GM23248 (cell line): ENCODE results near the gene HEATR1. TPM values are rescaled to one million over a fixed set of nuclear protein-coding genes. Genes with fewer than 3 reads are reported as not detected.

Experiments used
- DNase-seq: peaks from one replicate; pipeline ENCODE4 v3.0.0-alpha.2; 2015
- H2AFZ ChIP-seq: fragments of 200-600 bp; sonication (generic); 2 replicates; pipeline ENCODE4 v1.6.1; 2016; ENCODE audit warnings: antibody characterized with exemption
- H3F3A ChIP-seq: fragments of 200-600 bp; sonication (generic); 2 replicates; pipeline ENCODE4 v1.6.1; 2016; ENCODE audit warnings: mild to moderate bottlenecking, antibody characterized with exemption, mixed run types; ENCODE audit not compliant: insufficient read depth
- H3K27ac ChIP-seq: fragments of 200-600 bp; sonication (generic); 2 replicates; pipeline ENCODE4 v1.5.1; 2016; ENCODE audit warnings: mild to moderate bottlenecking
- H3K27me3 ChIP-seq: fragments of 200-600 bp; sonication (generic); replicated peaks from 2 replicates; pipeline ENCODE4 v1.6.1; 2016; ENCODE audit warnings: mild to moderate bottlenecking; ENCODE audit not compliant: insufficient read depth
- H3K36me3 ChIP-seq: fragments of 200-600 bp; sonication (generic); 2 replicates; pipeline ENCODE4 v1.6.1; 2016; ENCODE audit warnings: low read depth, mild to moderate bottlenecking
- H3K4me1 ChIP-seq: fragments of 200-600 bp; sonication (generic); 2 replicates; pipeline ENCODE4 v1.6.1; 2016; ENCODE audit warnings: mild to moderate bottlenecking; ENCODE audit not compliant: insufficient read depth
- H3K4me2 ChIP-seq: fragments of 200-600 bp; sonication (generic); one replicate; pipeline ENCODE4 v1.6.1; 2016; ENCODE audit warnings: mild to moderate bottlenecking; ENCODE audit not compliant: unreplicated experiment
- H3K4me3 ChIP-seq: fragments of 200-600 bp; sonication (generic); 2 replicates; pipeline ENCODE4 v1.5.1; 2016; ENCODE audit warnings: mild to moderate bottlenecking
- H3K79me2 ChIP-seq: fragments of 200-600 bp; sonication (generic); 2 replicates; pipeline ENCODE4 v1.6.1; 2016; ENCODE audit warnings: mild to moderate bottlenecking; ENCODE audit not compliant: insufficient read depth
- H3K9ac ChIP-seq: fragments of 200-600 bp; sonication (generic); 2 replicates; pipeline ENCODE4 v1.6.1; 2016; ENCODE audit warnings: mild to moderate bottlenecking
- H3K9me2 ChIP-seq: fragments of 200-600 bp; sonication (generic); 2 replicates; pipeline ENCODE4 v1.6.1; 2016; ENCODE audit warnings: mixed run types, mild to moderate bottlenecking, moderate library complexity; ENCODE audit not compliant: insufficient read depth
- H3K9me3 ChIP-seq: fragments of 200-600 bp; sonication (generic); one replicate; pipeline ENCODE4 v1.6.1; 2017; ENCODE audit warnings: low read depth
- H4K20me1 ChIP-seq: fragments of 200-600 bp; sonication (generic); 2 replicates; pipeline ENCODE4 v1.6.0; 2016; ENCODE audit not compliant: insufficient read depth
- EZH2 ChIP-seq: fragments of 200-600 bp; sonication (generic); IDR thresholded peaks from 2 replicates; pipeline ENCODE4 v1.6.1; 2018; ENCODE audit warnings: antibody characterized with exemption, mild to moderate bottlenecking; ENCODE audit not compliant: insufficient read depth, poor library complexity, severe bottlenecking
- EZH2phosphoT487 ChIP-seq: fragments of 200-600 bp; sonication (generic); IDR thresholded peaks from 2 replicates; pipeline ENCODE4 v1.6.1; 2018; ENCODE audit warnings: antibody characterized with exemption, moderate library complexity, mild to moderate bottlenecking, low read depth; ENCODE audit not compliant: insufficient read depth
- WGBS, 2 experiments: methylation state at CpG; one replicate each; pipeline ENCODE4 v1.1.6; 2015 to 2017; ENCODE audit warnings: low lambda C conversion rate in 2 of 2, low coverage in 1 of 2; ENCODE audit errors: missing lambda C conversion rate in 2 of 2; 5-methylcytosine and 5-hydroxymethylcytosine counted together
- in situ Hi-C: fragments of 300-500 bp; cut with MboI; formaldehyde crosslinking; loops from 2 replicates; pipeline ENCODE4 v1.15.0; 2020
- polyA plus RNA-seq: library from polyadenylated mRNA; unstranded; fragments of >200 nt; fragmentation: Nextera tagmentation; extraction: Ambion mirVana; gene quantifications from 2 replicates; pipeline ENCODE4 v1.2.1, GENCODE V29; 2016
- total RNA-seq: library from RNA; depleted of rRNA; stranded (reverse); fragments of >200 nt; shearing (Covaris generic); gene quantifications from 2 replicates; pipeline ENCODE4 v1.2.3, GENCODE V29; 2014

The HEATR1 gene
- total and polyA plus RNA-seq, 2 experiments from 2014 or later = 15.7 to 24.0 TPM

DNA sequence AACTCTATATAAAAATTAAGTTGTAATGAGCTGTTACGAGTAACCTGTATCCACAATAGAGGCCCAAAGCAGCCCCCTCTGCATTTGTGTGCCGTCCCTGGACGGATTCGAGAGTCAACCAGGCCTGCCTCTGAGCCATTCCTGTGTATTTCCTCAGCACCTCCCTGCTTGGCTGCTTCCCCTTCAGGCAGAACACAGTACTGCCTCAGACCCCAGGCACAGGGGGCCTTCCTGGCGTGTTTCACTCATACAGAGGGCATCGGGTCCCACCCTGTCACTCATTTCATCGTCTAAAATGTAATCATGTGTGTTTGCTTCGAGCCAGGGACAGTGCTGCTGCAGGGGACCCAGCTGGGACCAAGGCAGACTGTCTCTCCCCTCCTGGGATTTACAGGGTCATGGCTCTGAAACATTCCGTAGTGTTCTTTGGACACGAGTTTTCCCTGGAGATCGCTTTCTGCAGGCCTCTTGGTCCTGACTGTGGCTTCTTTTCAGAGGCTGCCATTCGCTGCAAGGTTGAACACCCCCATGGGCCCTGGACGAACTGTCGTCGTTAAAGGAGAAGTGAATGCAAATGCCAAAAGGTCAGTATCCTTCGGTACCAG, 61.1 kb downstream of the HEATR1 start:
- in situ Hi-C loops = no loop called here
- TF ChIP-seq EZH2phosphoT487 (no peak), EZH2 (no peak)
- Histone ChIP-seq H3F3A (no peaks in the 10 kb centered on the region), H3K79me2 (0 out of 2 replicates have a peak, but pooled peaks cover 6% of the 10 kb centered on the region), H2AFZ (no peak overlapping the region), H3K4me3 (no peak overlapping the region), H3K36me3 (peaks cover 83% of the 10 kb centered on the region), H3K4me2 (no peak overlapping the region), H4K20me1 (no peaks in the 10 kb centered on the region), H3K9me2 (no peaks in the 10 kb centered on the region), H3K9ac (no peak overlapping the region), H3K9me3 (no peaks in the 10 kb centered on the region), H3K4me1 (peaks cover 10% of the 10 kb centered on the region), H3K27ac (no peak overlapping the region), H3K27me3 (no peaks in the 10 kb centered on the region)
- DNase-seq = no peak
- WGBS, 2 experiments = 87 to 91% methylated on average over 16 of the region's 16 CpGs

DNA sequence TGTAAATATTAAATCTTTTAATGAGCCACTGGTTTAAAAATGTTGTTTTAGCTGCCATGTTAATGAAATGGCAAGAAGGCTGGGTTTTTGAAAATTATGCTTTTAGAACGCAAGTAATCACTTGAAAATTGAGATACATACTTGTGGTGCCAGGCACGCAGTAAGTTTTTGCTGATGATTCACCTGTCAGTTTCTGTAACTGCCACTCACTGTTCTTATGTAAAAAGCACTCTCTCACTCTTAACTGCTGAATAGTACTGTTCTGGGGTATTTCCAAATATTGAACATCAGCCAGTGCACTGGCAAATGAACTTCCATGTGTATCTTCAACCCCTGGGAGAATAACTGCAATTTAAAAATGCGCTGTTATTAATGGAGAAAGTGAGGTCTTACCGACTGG, 62.6 kb downstream of the HEATR1 start:
- TF ChIP-seq EZH2 (no peak), EZH2phosphoT487 (no peak)
- 97 to 100% methylated on average over 4 of the region's 4 CpGs for WGBS, 2 experiments
- H3K79me2 ChIP-seq = peaks cover 6% of the 10 kb centered on the region; the same call in 1 of the 2 replicates
- no peaks in the 10 kb centered on the region for H4K20me1 ChIP-seq
- no peak for DNase-seq
- no peak overlapping the region for H3K4me2 ChIP-seq
- no peak overlapping the region for H3K27ac ChIP-seq
- H3K36me3 ChIP-seq = peaks cover 81% of the 10 kb centered on the region
- in situ Hi-C loops = no loop called here
- no peaks in the 10 kb centered on the region for H3K9me3 ChIP-seq
- no peak overlapping the region for H3K4me3 ChIP-seq
- no peak overlapping the region for H2AFZ ChIP-seq
- H3K9me2 ChIP-seq = no peaks in the 10 kb centered on the region
- H3K4me1 ChIP-seq = peaks cover 10% of the 10 kb centered on the region
- no peak overlapping the region for H3K9ac ChIP-seq
- H3K27me3 ChIP-seq = no peaks in the 10 kb centered on the region
- no peaks in the 10 kb centered on the region for H3F3A ChIP-seq

DNA sequence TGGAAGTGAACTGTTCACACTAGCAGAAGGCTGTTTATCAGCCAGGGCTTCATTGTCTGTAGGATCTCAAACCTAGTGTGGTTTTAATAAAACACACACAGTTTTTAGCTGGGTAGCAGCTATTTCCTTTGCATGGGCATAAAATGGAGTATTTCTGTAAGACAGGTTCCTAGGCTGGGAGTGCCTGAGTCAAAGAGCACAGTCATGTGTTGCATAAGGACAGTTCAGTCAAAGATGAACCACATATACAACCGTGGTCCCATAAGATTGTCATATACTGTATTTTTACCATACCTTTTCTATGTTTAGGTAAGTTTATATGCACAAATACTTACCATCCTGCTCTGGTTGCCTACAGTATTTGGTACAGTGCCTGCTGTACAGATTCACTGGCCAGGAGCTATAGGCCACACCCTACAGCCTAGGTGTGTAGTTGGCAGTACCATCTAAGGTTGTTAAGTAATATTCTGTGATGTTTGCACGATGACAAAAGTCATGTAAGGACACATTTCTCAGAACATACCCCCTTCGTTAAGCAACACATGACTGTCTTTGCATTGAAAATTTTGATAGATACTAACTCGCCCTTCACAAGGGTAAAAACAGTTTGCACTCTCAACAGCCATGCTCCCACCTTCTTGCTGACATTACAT, 63.4 kb downstream of the HEATR1 start:
- H3K36me3 ChIP-seq = peaks cover 77% of the 10 kb centered on the region
- no peak overlapping the region for H3K4me3 ChIP-seq
- H3K9me2 ChIP-seq = no peaks in the 10 kb centered on the region
- no peak for DNase-seq
- no peak overlapping the region for H2AFZ ChIP-seq
- 94 to 99% methylated on average over 4 of the region's 4 CpGs for WGBS, 2 experiments
- H4K20me1 ChIP-seq = no peaks in the 10 kb centered on the region
- peaks cover 13% of the 10 kb centered on the region for H3K79me2 ChIP-seq
- H3F3A ChIP-seq = no peaks in the 10 kb centered on the region
- no peaks in the 10 kb centered on the region for H3K9me3 ChIP-seq
- in situ Hi-C loops = no loop called here
- TF ChIP-seq EZH2phosphoT487 (no peak), EZH2 (no peak)
- H3K9ac ChIP-seq = no peak overlapping the region
- no peaks in the 10 kb centered on the region for H3K27me3 ChIP-seq
- no peak overlapping the region for H3K27ac ChIP-seq
- peaks cover 5% of the 10 kb centered on the region for H3K4me1 ChIP-seq
- H3K4me2 ChIP-seq = no peak overlapping the region

DNA sequence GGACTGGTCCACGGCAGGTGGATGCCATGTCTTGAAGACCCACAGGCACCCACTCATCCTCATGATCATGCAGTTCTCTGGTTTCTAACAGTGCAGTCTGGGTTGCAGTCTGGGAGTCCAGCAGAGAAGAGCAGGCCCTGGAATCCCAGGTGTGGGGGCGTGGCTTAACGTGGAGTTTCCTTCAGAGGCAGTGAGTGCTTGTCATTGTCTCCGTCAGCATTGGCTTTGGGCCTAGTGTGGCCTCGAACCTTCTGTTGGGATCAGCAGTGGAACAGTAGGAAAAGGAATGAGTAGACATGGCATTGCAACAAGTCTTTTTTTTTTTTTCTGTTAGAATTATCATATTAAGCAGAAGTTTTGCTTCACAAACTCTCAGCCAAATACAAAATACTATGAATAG, 67.8 kb downstream of the HEATR1 start:
- Histone ChIP-seq H3K9ac (no peak overlapping the region), H3K4me3 (no peak overlapping the region), H3K79me2 (peaks cover 21% of the 10 kb centered on the region), H4K20me1 (no peaks in the 10 kb centered on the region), H3K27ac (no peak overlapping the region), H3K9me2 (no peaks in the 10 kb centered on the region), H3K9me3 (no peaks in the 10 kb centered on the region), H3F3A (peaks cover 10% of the 10 kb centered on the region), H2AFZ (no peak overlapping the region), H3K4me2 (no peak overlapping the region), H3K36me3 (peaks cover 37% of the 10 kb centered on the region), H3K4me1 (peaks cover 13% of the 10 kb centered on the region), H3K27me3 (no peaks in the 10 kb centered on the region)
- no peak for TF ChIP-seq EZH2
- TF ChIP-seq EZH2phosphoT487 = no peak
- in situ Hi-C loops = no loop called here
- 94 to 99% methylated on average over 5 of the region's 5 CpGs for WGBS, 2 experiments
- DNase-seq = no peak
